Mucosa of descending colon (tissue), 3 donors: Measurements from ENCODE around the gene PLCB3. TPM values are rescaled to one million over a fixed set of nuclear protein-coding genes. Genes with fewer than 3 reads are reported as not detected.

Source experiments
- ATAC-seq: fragments of 200-7000 bp; cut with Tn5 transposase; one replicate; pipeline ENCODE4 v1.9.1; 2020; ENCODE audit warnings: mild to moderate bottlenecking, moderate library complexity
- DNase-seq, 3 donors: peaks; one replicate each; pipeline ENCODE4 v3.0.0-alpha.2; 2020
- H3K36me3 ChIP-seq: fragments of 200-600 bp; one replicate; pipeline ENCODE4 v1.8.0; 2021; ENCODE audit warnings: low read depth, mild to moderate bottlenecking
- H3K4me1 ChIP-seq: fragments of 200-600 bp; one replicate; pipeline ENCODE4 v1.8.0; 2021; ENCODE audit warnings: low read depth, mild to moderate bottlenecking
- H3K4me3 ChIP-seq: fragments of 200-600 bp; one replicate; pipeline ENCODE4 v1.8.0; 2021; ENCODE audit warnings: mild to moderate bottlenecking
- H3K9me3 ChIP-seq: fragments of 200-600 bp; one replicate; pipeline ENCODE4 v1.8.0; 2021; ENCODE audit warnings: mild to moderate bottlenecking
- CTCF ChIP-seq: fragments of 200-600 bp; IDR thresholded peaks from one replicate; pipeline ENCODE4 v1.8.0; 2022; ENCODE audit warnings: antibody characterized with exemption, mild to moderate bottlenecking
- intact Hi-C, 2 donors: fragments of 100-400 bp; cut with DNase I in 1 of 2; cut with micrococcal nuclease in 1 of 2; formaldehyde crosslinking; loops; one replicate each; pipeline versions ENCODE4 v1.11.0 to v1.11.1; 2022; cut with DNase I, micrococcal nuclease
- total RNA-seq, 3 donors: library from RNA; stranded (reverse); fragmentation: NEBNext Ultra II Directional in 2 of 3; extraction: Animal tissue kit (Norgen Biotek cat#: 25700) in 2 of 3; gene quantifications; one replicate each; pipeline versions ENCODE4 v1.2.1 to v1.2.4, GENCODE V29; 2021 to 2023
- donor health status: DM: no; HTN: no; CAD: no; lungs with moderate emphysema.
- donor health status: DM: no; HTN: no; CAD: no.
- donor health status: DM: no; HTN: yes; CAD: no.

Gene PLCB3
- total RNA-seq, 3 donors from 2014 or later: 51.1 to 72.1 (median 65.1) TPM

GRCh38 chr11:64226507-64227051 lies 24.8 kb upstream of the PLCB3 start:
- ATAC-seq (peak; percentile 62), DNase-seq (peak; percentile 75 to 91 (median 87))
- H3K4me3 ChIP-seq: peak overlapping the region; percentile 60
- no peaks in the 10 kb centered on the region for H3K36me3 ChIP-seq
- no peak for TF ChIP-seq CTCF
- H3K4me1 ChIP-seq: peaks cover 43% of the 10 kb centered on the region
- H3K9me3 ChIP-seq: no peaks in the 10 kb centered on the region
- intact Hi-C loops: no loop called here

GRCh38 chr11:64227405-64227956 lies 23.8 kb upstream of the PLCB3 start:
- ATAC-seq (no peak), DNase-seq (peak in 2 of 3 donors; percentile 16 to 41)
- no peak for TF ChIP-seq CTCF
- Histone ChIP-seq H3K4me1 (peaks cover 44% of the 10 kb centered on the region), H3K9me3 (no peaks in the 10 kb centered on the region), H3K36me3 (no peaks in the 10 kb centered on the region), H3K4me3 (no peak overlapping the region)
- intact Hi-C loops: no loop called here

- intact Hi-C loops: no loop called here
- DNase-seq (peak in 2 of 3 donors; percentile 23 to 42), ATAC-seq (no peak)
- Histone ChIP-seq H3K4me3 (no peak overlapping the region), H3K9me3 (no peaks in the 10 kb centered on the region), H3K4me1 (peaks cover 44% of the 10 kb centered on the region), H3K36me3 (no peaks in the 10 kb centered on the region)
- TF ChIP-seq CTCF: no peak
These were observed 22.1 kb upstream of the PLCB3 start for GRCh38 chr11:64229090-64229743.

GRCh38 chr11:64229744-64230170 lies 21.6 kb upstream of the PLCB3 start:
- H3K4me1 ChIP-seq: peaks cover 44% of the 10 kb centered on the region
- H3K36me3 ChIP-seq: no peaks in the 10 kb centered on the region
- TF ChIP-seq CTCF: no peak
- H3K4me3 ChIP-seq: no peak overlapping the region
- peak in 2 of 3 donors; percentile 22 to 44 for DNase-seq
- H3K9me3 ChIP-seq: no peaks in the 10 kb centered on the region
- intact Hi-C loops: no loop called here
- ATAC-seq: no peak

- H3K4me1 ChIP-seq: peaks cover 42% of the 10 kb centered on the region
- TF ChIP-seq CTCF: no peak
- no peaks in the 10 kb centered on the region for H3K36me3 ChIP-seq
- DNase-seq (peak; percentile 94 to 98 (median 96)), ATAC-seq (peak; percentile 67)
- intact Hi-C loops: no loop called here
- no peaks in the 10 kb centered on the region for H3K9me3 ChIP-seq
- peak within 1 kb of the TSS; percentile 74 for H3K4me3 ChIP-seq
These were observed 21.0 kb upstream of the PLCB3 start, which contains the start of gene DNAJC4 for GRCh38 chr11:64230171-64230984. Gene DNAJC4, plus strand, starts transcription at chr11:64230548. Its CDS starts 307 bp downstream, at chr11:64230855.
